NCI-H1694 (cell line): Measurements from ENCODE around the gene NDUFAF8.

ENCODE experiments used
- DNase-seq: peaks from one replicate; lab custom pipeline; 2025; lab: John Stamatoyannopoulos, UW

Gene NDUFAF8

DNA sequence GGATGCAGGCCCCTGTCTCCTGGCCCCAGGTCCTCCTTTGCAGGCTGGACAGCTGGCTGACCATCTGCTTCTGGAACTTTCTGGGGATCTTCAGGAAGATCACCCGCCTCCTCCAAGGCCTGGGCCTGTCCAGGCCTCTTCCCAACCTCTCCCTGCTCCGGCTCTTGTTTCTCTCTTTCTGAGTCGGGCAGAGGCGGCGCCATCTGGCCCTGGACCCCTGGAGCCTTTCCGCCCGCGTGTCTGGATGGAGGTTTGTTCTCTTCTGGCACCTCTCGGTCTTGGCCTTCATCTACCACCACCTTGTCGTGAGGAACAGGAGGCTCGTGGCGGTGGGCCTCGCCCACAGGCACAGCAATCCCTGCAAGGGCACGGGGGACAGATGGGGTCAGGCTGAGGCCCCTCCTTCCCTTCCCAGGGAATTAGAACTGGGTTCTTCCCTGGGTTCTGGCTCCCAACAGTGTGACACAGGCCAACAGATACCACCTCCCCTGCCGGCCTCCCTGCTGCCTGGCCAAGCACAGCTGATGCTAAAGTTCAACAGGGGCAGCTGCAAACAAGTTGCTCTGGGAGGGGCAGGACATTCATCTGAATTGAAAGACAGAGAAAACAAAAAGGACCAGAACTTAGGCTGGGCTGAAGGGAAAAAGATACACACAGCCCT lies 13.3 kb downstream of the NDUFAF8 start:
- peak; percentile 42 for DNase-seq

DNA sequence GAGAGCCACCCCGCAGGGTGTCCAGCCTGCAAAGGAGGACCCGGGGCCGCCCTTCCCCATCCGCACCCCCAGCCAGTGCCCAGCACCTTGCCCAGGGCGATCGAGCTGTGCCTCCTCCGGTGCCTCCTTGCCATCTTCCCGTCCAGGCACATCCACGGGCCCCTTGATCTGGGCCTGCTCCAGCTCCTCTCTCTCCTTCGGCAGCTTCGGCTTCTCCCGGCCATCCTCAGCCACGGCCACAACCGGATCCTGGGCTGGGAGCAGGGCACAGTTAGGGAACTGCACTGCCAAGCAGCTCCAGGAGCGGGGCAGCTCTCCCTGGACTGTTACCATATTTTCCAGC lies 13.8 kb downstream of the NDUFAF8 start:
- DNase-seq, result no peak

DNA sequence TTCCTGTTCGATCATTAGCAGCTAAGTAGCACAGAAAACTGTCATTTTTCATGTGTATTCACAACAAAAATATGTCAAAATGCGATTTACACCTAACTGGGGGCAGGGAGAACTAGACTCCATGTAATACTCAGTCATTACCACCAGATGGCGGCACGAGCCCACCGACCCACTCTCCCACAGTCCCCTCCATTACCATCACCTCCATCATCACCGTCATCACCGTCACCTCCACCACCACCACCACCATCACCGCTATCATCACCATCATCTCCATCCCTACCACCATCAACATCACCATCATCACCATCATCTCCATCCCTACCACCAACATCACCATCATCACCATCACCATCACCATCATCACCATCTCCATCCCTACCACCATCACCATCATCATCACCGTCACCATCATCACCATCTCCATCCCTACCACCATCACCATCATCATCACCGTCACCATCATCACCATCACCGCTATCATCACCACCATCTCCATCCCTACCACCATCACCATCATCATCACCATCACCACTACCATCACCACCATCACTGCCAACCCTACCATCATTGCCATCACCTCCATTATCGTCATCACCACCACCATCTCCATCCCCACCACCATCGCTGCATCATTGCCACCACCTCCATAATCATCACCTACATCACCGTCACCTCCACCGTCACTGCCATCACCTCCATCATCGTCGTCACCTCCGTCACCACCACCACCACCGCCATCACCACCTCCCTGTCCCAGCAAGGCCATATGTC lies 14.4 kb downstream of the NDUFAF8 start:
- DNase-seq, result peak; percentile 52

DNA sequence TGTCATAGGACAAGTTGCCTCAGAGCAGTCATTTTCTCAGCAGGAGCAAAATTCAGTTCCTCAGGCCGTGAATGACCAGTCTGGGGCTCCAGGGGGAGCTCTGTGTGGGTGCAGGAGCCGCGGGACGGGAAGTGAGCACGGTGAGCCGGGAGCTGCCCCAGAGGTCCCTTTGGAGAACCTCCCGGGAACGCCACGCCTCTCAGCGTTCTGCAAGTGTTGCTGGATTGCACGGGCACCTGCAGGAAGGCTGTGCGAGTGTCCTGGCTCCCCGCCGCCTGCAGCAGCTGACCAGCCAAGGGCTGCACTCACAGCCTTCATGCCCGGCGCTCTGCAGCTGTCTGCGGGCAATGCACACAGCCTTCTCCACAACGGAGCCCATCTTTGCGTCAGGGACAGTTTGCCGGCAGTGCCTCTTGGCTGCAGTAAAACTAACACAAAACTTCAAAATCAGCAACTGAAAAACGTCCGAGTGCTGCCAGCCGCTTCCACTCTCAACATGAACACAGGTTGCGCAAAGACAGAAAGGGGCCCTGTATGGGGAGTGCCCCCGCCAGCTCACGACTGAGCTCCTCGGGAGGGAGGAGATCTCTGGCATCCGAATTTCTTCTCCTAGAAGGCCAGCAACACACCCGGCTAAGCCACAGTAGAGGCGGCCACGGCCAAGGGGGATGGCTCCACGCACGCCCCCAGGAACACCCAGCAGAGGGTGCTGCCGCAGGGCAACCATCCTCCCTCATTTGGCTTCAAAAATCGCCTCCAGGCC lies 16.0 kb downstream of the NDUFAF8 start:
- no peak for DNase-seq

DNA sequence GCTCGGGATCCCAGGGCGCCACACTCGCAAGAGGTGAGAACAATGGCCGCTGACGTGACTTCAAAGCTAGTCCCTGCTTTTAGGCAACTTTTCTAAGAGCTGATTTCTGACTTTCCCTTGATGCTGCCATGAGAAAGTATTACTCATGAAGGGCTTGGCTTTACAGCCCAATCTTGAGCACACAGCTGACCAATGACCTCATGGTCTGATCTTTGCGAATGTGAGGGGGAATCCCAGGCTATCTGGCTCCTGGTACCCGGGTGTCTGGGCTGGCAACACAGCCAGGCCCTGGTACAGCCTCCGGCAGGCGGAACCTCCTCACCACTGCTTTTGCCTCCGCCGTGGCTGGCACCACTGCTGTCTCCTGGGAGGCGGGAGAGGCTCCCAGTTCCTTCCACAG lies 17.5 kb downstream of the NDUFAF8 start:
- DNase-seq, result no peak

DNA sequence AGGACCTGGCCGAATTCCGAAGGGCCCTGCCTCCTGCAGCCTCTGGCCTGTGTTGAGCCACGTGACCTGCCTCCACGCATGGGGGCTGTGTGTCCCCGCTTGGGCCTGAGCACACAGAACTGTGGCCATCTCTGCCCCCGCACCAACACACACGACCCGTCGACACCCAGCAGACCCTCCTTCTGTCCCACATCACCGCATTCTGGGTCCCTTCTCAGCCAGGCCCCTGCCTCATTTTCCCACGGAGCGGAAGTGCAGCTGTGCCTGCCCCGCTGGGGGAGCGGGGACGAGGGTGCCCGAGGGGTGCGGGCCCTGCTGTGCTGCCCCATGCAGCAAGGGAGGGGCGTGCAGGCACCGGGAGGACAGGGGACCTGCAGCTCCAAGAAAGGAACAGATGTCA lies 18.4 kb downstream of the NDUFAF8 start:
- no peak for DNase-seq

DNA sequence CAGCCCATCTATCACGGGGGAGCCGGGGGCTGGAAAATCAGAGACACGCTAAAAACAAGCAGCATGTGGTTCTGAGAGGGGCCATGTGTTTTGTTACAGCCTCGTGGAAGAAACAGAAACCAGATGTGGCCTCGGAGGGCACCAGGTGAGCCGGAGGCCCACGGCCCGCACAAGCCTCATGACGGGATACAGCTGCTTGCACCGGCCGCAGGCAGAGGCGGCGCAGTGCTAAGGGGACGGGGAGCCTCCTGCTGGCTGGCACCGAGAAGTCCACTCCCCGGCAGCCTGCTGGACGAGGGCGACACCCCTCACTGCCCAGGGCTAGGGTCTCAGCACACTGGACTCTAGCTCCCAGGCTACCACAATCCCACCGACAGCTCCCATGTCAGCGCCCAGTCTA lies 19.2 kb downstream of the NDUFAF8 start:
- no peak for DNase-seq

DNA sequence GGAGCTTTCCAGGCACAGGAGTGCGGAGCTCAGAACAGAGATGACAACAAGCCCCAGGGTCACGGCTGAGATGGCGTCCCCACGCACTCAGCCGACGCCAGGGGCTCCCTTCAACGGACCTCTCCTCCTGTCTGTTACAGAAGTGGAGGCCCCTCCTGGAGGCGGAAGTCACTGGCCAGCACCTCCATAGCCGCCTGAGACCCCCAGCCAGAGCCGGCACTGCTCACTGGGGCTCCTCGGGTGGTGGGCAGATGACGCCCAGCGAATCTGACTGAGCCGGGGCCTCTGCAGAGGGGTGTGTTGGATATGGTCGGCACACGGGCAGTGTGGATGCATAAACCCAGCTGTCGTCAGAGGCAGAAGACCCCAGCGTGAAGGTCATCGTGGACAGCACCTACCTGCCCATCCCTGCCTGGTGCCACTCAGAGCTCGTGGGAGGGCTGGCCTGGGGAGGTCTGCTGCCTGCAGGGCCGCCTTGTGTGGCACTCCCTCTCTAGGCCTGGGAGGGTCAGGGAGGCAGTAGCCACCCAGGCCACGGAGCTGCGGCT lies 20.0 kb downstream of the NDUFAF8 start:
- no peak for DNase-seq

DNA sequence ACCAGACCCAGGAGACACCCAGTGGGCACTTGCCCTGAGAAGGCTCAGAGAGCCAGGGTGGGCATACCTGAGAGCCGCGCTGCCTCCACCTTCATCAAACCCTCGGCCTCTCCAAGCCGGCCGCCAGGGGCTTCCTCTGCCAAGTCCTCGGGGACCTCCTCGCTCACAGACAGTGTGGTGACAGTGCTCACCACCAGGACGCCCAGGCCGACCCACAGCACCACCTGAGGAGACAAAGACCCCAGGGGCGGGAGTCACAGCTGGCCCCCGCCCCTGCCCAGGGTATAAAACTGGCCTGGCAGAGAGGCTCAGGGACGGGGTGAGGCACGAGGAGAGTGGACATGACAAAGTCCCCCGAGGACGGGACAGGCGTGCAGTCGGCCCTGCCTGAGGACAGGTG lies 21.1 kb downstream of the NDUFAF8 start:
- DNase-seq, result no peak

DNA sequence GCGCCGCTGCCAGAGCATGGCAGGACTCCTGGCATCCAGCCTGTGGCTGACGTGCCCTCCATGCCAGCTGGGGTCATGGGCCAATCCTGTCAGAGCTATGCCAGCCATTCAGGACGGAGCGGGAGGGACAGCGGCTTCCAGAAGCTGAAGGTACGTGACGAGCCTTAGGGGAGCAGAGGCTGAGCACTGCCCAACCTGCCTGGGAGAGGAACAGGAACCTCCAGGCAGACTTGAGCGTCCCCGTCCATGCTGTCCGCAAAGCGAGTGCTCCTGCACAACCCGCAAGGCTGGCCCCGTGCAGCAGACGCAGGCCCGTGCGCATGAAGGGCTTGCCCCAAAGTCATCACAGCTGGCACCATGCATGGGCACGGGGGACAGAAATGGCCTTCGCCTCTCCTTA lies 21.5 kb downstream of the NDUFAF8 start:
- no peak for DNase-seq

DNA sequence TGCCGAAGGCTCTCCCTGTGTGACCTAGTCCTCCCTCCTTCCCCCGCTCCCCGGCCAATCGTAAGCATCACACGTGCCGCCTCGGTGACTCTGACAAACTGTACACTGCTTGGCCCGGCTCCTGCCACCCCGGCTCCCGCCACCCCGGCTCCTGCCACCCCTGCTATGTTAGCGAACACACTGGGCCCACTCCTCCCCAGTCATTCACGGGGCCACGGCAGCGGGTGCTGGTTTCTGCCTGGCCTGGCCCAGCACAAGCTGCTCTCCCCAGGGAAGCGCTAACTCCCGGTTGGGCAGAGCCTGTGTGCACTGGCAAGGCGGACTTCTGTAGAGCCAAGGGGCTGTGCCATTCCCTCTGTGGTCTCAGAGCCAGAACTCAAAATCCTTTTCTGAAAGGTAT lies 22.0 kb downstream of the NDUFAF8 start:
- no peak for DNase-seq

DNA sequence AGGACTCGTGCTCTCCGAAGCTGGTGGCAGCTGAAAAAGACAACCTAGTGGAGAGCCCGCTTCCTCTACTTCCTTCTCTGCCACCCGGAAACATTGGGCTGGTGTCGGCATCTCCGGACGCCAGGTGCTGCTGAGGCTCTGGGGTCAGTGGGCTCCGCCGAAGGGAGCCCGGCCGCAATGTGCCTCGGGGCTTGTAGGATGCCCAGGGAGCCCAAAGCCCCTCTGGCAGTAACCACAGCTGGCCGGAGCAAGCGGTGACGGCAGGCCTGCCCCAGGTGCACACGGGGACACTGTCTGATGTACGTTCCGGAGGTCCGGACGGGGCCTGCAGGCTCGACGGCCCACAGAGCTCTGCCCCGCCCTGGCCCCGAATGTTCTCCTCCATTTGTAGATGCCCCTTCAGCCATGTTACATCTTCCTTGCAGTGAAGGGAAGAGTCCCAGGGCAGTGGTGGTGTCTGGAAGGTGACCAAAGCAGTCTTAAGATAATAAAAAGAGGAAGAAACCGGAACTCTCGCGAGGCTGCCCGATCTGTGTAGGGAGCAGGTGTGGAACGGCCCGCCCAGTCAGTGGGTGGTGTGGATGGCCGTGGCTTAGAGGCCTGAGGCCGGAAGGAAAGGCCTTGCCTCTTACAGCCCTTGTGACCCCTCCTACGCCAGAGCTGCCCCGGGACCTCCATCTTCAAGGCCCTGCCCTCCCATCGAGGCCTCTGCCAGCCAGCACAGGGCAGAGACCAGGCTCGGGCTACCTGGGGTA lies 22.6 kb downstream of the NDUFAF8 start:
- DNase-seq, result no peak

DNA sequence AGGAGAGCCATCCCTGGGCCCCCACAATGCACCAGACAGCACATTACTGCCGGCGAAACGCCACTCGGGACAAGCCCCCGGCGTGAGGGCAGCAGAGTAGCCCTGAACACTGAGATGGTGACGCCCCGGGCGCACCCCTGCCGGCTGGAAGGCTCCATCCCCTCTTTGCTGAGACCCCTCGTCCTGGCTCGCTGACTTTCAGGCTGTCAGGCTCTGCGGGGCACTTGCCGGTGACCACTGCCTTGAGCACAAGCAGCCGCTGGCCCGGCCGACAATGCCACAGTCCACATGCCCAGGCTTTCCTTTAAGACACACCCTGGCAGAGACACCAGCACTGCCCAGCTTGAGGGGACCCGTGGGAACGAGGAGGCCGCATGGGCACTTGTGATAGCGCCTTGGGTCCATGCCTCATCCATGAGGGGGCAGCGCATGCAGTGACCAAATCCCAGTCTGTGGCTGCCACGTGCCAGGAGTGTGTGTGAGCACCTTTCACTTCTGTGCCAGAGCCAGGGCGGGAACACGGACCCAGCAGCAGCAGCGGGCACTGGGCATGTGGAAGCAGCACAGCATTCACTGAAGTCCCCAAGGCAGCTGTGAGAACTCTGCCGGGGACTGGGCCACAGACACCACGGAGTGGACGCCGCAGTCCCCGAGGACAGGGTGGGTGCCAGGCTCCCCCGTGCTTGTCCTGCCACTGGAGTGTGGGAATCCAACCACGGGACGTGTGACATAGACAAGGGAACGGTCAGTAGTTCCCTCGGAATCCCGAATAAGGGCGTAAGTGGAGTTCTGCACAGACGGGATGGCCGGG lies 24.5 kb downstream of the NDUFAF8 start:
- no peak for DNase-seq

DNA sequence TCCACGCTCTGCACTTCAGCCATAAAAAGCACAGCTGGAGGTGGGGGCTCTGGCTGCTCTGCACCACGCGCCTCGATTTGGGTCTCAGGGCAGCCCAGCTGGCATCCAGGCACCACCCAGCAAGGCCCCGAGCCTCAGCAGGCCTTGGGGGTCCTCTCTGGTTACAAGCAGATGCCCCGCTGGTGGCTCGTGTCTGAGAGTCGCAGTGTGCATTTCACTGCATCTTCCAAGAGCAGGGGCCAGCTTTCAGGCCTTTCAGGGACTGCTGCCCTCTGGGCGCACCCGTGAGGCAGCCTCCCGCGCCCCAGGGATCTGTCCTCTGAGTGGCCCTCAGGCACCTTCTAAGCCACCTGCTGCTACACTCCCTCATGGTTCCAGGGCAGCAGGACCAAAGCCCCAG lies 25.5 kb downstream of the NDUFAF8 start:
- DNase-seq, result no peak

DNA sequence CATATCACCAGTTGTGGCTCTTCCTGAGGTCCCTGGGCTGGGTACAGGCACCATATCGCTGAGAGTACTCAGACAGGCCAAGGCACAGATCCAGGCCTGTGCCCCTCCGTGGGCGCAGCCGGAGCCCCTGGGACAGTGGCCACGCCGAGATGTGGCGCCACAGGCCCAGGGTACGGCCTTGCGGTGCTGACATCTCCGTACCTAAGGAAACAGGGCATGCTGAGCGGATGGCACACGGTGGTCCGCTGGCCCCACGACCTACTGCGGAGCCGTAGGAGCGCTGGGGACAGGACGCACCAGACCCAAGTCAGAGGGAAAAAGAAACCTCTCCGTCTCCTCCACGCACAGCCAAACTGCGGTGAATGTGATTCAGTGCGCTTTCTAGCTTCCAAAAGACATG lies 26.5 kb downstream of the NDUFAF8 start:
- DNase-seq, result no peak

DNA sequence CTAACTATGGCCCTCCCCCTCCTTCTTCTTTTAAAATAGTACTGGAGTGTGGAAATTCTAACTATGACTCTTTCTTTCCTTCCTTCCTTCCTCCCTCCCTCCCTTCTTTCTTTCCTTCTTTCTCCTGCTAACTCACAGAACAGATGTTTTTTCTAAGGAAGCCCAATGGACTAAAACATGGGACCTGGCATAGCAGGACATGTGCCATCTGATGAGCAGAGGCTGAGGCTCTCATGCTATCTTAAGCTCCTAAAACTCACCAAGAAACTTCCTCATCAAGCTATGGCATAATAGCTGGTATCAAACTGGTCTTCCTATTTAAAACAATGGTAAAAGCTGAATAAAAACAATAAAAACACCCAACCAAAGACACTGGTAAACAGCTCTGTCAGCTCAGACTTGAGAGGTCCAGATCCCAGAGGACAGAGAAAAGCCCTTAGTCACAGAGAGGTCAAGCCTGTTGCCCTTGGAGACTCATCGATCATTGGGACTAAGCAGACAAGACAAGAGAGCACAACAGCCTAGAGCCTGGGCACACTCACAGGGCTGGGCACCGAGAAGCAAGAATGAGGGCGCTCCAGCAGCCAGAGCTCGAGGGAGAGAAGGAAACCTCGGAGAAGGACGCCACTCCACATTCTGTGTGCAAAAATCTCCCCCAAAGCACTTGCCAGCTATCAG lies 28.4 kb downstream of the NDUFAF8 start:
- no peak for DNase-seq

DNA sequence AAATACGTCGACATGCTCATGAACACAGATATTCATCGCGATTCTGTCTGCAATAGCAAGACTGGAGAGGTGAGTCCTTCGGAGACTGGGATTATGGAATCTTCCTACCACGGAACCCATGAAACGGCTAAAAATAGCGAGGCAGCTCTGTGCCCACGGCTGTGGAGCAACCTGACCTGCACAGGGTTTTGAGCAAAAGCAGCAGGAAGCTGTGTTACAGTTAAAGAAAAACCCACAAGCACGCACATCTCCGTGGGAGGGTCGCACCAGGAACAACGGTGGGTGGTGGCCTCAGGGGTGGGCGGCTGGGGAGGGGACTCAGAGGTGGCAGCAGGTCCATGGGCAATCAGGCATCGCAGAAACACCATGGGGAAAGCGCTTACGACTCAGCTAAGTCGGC lies 31.2 kb downstream of the NDUFAF8 start:
- DNase-seq, result no peak

DNA sequence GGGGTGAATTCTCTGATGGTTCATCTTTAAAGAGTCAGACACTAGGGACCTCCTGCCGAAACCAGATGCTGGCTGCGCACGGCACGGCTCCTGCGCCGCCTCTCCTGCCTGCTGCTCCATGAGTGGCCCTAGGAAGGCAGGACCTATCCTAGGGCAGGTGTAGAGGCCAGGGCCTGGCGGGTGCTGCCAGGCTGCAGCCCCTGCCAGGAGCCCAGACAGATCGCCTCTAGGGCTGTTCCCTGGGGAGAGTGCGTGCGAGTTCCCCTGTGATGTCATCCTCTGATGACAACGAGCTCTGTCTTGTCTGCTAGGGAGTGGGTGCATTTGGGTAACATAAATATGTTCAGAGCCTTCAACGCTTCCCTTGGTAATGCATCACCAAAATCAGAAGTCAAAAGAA lies 32.1 kb downstream of the NDUFAF8 start:
- DNase-seq, result no peak

DNA sequence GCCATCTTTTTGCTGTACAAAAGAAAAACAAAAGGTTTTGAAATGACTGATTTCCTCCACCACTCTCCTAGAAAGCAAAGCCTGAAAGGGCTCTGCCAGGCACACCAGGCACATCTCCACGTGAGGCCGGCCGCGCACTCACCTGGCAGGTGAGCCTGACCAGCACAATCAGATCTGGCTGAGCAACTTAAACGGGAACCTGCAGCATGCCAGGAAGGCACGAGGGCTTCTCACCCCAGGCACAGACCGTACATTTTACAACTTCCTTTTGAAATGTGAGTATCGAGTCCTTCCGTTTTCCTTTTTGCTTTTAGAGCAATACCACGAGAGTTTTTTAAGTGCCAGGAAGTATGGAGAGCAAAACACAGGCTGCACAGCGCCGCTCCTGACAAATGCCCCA lies 33.5 kb downstream of the NDUFAF8 start:
- no peak for DNase-seq

DNA sequence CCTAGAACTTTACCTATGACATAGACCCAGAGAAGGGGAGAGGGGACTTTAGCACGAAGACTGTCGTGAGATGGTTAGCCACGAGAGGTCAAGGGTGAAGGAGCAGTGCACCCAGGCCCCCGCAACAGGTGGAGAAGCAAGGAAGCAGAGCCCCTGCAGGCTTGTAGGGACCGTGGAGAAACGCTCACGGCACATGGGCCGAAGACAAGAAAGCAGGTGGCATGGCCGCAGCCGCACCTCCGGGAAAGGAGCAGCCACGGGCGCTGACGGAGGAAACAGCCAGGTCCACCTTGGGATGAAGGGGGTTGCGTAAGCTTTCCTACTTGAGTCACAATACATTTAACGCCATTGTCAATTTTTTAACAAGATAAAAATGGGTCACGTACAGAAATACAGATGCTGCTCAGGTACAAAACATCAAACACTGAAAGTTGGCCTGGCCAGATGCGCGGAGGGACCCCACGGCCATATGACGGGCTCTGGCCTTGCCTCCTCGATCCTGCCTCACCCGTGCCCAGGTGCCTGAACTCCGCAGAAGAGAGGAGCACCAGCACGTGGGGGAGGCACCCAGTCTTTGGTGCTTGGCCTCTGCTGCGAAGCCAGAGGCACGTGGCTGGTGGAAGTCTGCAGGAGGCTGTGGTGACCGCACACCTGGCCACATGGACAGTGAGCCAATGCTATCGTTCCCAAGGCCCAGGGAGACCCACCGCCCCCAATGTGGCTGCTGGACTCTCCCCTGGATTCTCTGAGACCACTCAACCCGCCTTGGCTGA lies 34.8 kb downstream of the NDUFAF8 start:
- no peak for DNase-seq
